Measurements from ENCODE around the gene PPIF. TPM values are rescaled to one million over a fixed set of nuclear protein-coding genes. Genes with fewer than 3 reads are reported as not detected.

The PPIF gene
- total and polyA plus RNA-seq, 2 donors (not counting 3 experiments of a cell fraction or from before 2014, with no cell fraction given) = 50.7 to 51.2 TPM

DNA sequence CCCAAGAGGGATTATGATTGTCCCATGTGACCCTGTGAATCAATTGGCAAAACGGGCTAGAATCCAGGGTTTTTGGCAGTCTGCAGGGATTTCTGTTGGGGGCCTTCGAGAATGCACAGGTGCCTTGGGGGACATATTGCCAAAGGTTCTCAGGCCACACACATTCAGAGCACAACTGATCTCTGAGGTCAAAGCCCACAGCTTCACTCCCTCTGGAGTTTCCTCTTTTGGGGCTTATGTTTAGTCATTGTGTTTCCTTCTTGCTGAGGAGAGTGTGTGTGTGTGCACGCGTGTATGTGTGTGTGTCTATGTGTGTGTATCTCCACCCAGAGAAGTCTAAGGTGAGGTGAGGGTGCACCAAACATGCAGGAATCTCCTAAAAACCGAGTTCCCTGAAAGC lies 8.8 kb downstream of the PPIF start:
- Histone ChIP-seq H3K4me2 (ENCODE audit: insufficient read depth, low read length) (no peak overlapping the region), H3K27ac (ENCODE audit: insufficient read depth, low read depth, low read length) (no peak overlapping the region), H3K4me1 (ENCODE audit: control insufficient read depth, extremely low read depth, insufficient read depth, low read length) (no peaks in the 10 kb centered on the region), H3K9me1 (replicated peaks; ENCODE audit: control insufficient read depth, extremely low read depth, insufficient read depth, low read length) (no peaks in the 10 kb centered on the region), H4K20me1 (replicated peaks; ENCODE audit: control insufficient read depth, extremely low read depth, insufficient read depth, low read length) (no peaks in the 10 kb centered on the region), H2AFZ (ENCODE audit: low read depth, low read length) (no peak overlapping the region), H3K27me3 (ENCODE audit: control insufficient read depth in 2 of 2, insufficient read depth in 2 of 2, low read length in 2 of 2) (no peaks in the 10 kb centered on the region), H3K79me2 (ENCODE audit: control insufficient read depth, insufficient read depth, low read length) (no peaks in the 10 kb centered on the region), H3K4me3 (replicated peaks in 1 of 3; ENCODE audit: insufficient read depth in 1 of 3, low read depth in 1 of 3, low read length in 3 of 3) (no peak overlapping the region), H3K9ac (replicated peaks; ENCODE audit: extremely low read depth, insufficient read depth, low read length) (no peak overlapping the region), H3K9me3 (replicated peaks; ENCODE audit: control insufficient read depth, insufficient read depth, low read length) (no peaks in the 10 kb centered on the region), H3K36me3 (ENCODE audit: control insufficient read depth in 2 of 2, extremely low read depth in 1 of 2, insufficient read depth in 2 of 2, low read length in 2 of 2) (peaks cover 3 to 24% of the 10 kb centered on the region in 2 experiments)
- ChIA-PET CTCF (interaction anchor here (1.3 kb wide), 1 partner anchor 18 kb away, joined by 3 read pairs; no protein-coding TSS in a partner anchor), POLR2A (no interaction called here)
- dilution Hi-C loops (cut with MboI; ENCODE audit: extremely low pct_ligation_motif_present, low sequenced_read_pairs) (no loop called here), intact Hi-C loops (cut with micrococcal nuclease) (no loop called here)
- FAIRE-seq (no peak), DNase-seq (ENCODE audit: low read depth, low spot score) (no peak)
- BruUV-seq (replicated peaks) = no TSS peak
- TF ChIP-seq POLR2A (IDR thresholded peaks at IDR 0.05; ENCODE audit: low read depth, low read length) (no peak), GATA2 (IDR thresholded peaks at IDR 0.05; ENCODE audit: insufficient read depth, insufficient read length, low read depth, low read length) (no peak), CTCF (IDR thresholded peaks at IDR 0.05; ENCODE audit: extremely low read depth in 1 of 2, insufficient read depth in 1 of 2, low read depth in 1 of 2, low read length in 2 of 2) (no peak)

DNA sequence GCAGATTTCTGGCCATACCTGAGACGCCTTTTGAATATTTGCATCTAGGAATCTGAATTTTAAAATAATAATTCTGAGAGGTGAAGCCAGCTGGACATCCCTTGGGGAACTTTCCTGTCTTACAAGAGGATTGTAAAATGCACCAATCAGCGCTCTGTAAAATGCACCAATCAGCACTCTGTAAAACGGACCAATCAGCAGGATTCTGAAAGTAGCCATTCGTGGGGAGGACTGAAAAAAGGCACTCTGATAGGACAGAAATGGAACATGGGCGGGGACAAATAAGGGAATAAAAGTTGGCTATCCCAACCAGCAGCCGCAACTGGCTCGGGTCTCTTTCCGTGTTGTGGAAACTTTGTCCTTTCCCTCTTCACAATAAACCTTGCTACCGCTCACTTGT lies 9.9 kb downstream of the PPIF start:
- Histone ChIP-seq H3K9me1 (replicated peaks; ENCODE audit: control insufficient read depth, extremely low read depth, insufficient read depth, low read length) (no peaks in the 10 kb centered on the region), H3K27me3 (ENCODE audit: control insufficient read depth in 2 of 2, insufficient read depth in 2 of 2, low read length in 2 of 2) (peaks cover 2 to 5% of the 10 kb centered on the region in 2 experiments), H3K79me2 (ENCODE audit: control insufficient read depth, insufficient read depth, low read length) (no peaks in the 10 kb centered on the region), H3K27ac (ENCODE audit: insufficient read depth, low read depth, low read length) (no peak overlapping the region), H3K9me3 (replicated peaks; ENCODE audit: control insufficient read depth, insufficient read depth, low read length) (no peaks in the 10 kb centered on the region), H3K4me3 (replicated peaks in 1 of 3; ENCODE audit: insufficient read depth in 1 of 3, low read depth in 1 of 3, low read length in 3 of 3) (no peak overlapping the region), H3K4me2 (ENCODE audit: insufficient read depth, low read length) (no peak overlapping the region), H3K9ac (replicated peaks; ENCODE audit: extremely low read depth, insufficient read depth, low read length) (no peak overlapping the region), H4K20me1 (replicated peaks; ENCODE audit: control insufficient read depth, extremely low read depth, insufficient read depth, low read length) (no peaks in the 10 kb centered on the region), H2AFZ (ENCODE audit: low read depth, low read length) (no peak overlapping the region), H3K4me1 (ENCODE audit: control insufficient read depth, extremely low read depth, insufficient read depth, low read length) (no peaks in the 10 kb centered on the region), H3K36me3 (ENCODE audit: control insufficient read depth in 2 of 2, extremely low read depth in 1 of 2, insufficient read depth in 2 of 2, low read length in 2 of 2) (peaks cover 0 to 17% of the 10 kb centered on the region in 2 experiments)
- no peak for TF ChIP-seq MYC (IDR thresholded peaks at IDR 0.05; ENCODE audit: low read depth, low read length)
- no peak for TF ChIP-seq POLR2A (IDR thresholded peaks at IDR 0.05; ENCODE audit: low read depth, low read length)
- no peak for TF ChIP-seq MAX (IDR thresholded peaks at IDR 0.05; ENCODE audit: insufficient read depth, insufficient read length)
- no peak for TF ChIP-seq JUN (IDR thresholded peaks at IDR 0.05; ENCODE audit: borderline replicate concordance, insufficient read depth, insufficient read length, low read depth)
- TF ChIP-seq FOS (IDR thresholded peaks at IDR 0.05; ENCODE audit: borderline replicate concordance, insufficient read depth, low read length) = no peak
- TF ChIP-seq POLR2AphosphoS5 (IDR thresholded peaks at IDR 0.05; ENCODE audit: insufficient read depth, low read depth, low read length) = no peak
- no peak for TF ChIP-seq CTCF (IDR thresholded peaks at IDR 0.05; ENCODE audit: extremely low read depth in 1 of 2, insufficient read depth in 1 of 2, low read depth in 1 of 2, low read length in 2 of 2)
- FAIRE-seq (no peak), DNase-seq (ENCODE audit: low read depth, low spot score) (no peak)
- intact Hi-C loops (cut with micrococcal nuclease) (no loop called here), dilution Hi-C loops (cut with MboI; ENCODE audit: extremely low pct_ligation_motif_present, low sequenced_read_pairs) (no loop called here)
- no TSS peak for BruUV-seq (replicated peaks)
- ChIA-PET POLR2A (no interaction called here), CTCF (interaction anchor here (1.0 to 1.3 kb wide), 3 partner anchors 17 to 112 kb away, joined by 3 read pairs; no protein-coding TSS in a partner anchor)
